Right lobe of liver (tissue), 6 donors: ENCODE results near the gene PLAGL2. TPM values are rescaled to one million over a fixed set of nuclear protein-coding genes. Genes with fewer than 3 reads are reported as not detected.

ENCODE experiments used
- ATAC-seq, 4 donors: fragments of 200-7000 bp; cut with Tn5 transposase; one replicate each; pipeline ENCODE4 v1.9.1; 2020; ENCODE audit warnings: mild to moderate bottlenecking in 4 of 4, moderate library complexity in 4 of 4
- DNase-seq, 3 donors: peaks; one replicate each; pipeline ENCODE4 v3.0.0-alpha.2; 2020
- H3K27ac ChIP-seq, 3 donors: fragments of 200-600 bp; one replicate each; pipeline ENCODE4 v1.8.0; 2022
- H3K27me3 ChIP-seq, 2 donors: fragments of 200-600 bp; one replicate each; pipeline ENCODE4 v1.8.0; 2022
- H3K36me3 ChIP-seq, 4 donors: fragments of 200-600 bp; sonication (generic) in 1 of 4; one replicate each; pipeline versions ENCODE4 v1.5.1 to v1.8.0; 2017 to 2022; ENCODE audit warnings: control low read depth in 1 of 4
- H3K4me1 ChIP-seq, 4 donors: fragments of 200-600 bp; sonication (generic) in 1 of 4; one replicate each; pipeline versions ENCODE4 v1.5.1 to v1.8.0; 2017 to 2022; ENCODE audit warnings: control low read depth in 1 of 4
- H3K4me3 ChIP-seq, 3 donors: fragments of 200-600 bp; one replicate each; pipeline ENCODE4 v1.8.0; 2022
- H3K9me3 ChIP-seq, 4 donors: fragments of 200-600 bp; sonication (generic) in 1 of 4; one replicate each; pipeline versions ENCODE4 v1.5.1 to v1.8.0; 2017 to 2022; ENCODE audit warnings: control low read depth in 1 of 4
- POLR2A ChIP-seq: fragments of 450-650 bp; IDR thresholded peaks from one replicate; pipeline ENCODE4 v1.6.1; 2017; ENCODE audit warnings: antibody characterized with exemption, mild to moderate bottlenecking
- WGBS: methylation state at CpG from one replicate; pipeline ENCODE4 v1.1.6; 2018; ENCODE audit warnings: low coverage, low lambda C conversion rate; ENCODE audit not compliant: insufficient coverage; ENCODE audit errors: missing lambda C conversion rate; 5-methylcytosine and 5-hydroxymethylcytosine counted together
- intact Hi-C, 2 donors: fragments of 100-400 bp; cut with DNase I; formaldehyde crosslinking; loops; one replicate each; pipeline versions ENCODE4 v1.11.2 to v1.14.1; 2022
- total RNA-seq, 6 experiments: library from RNA; depleted of rRNA in 2 of 6; stranded (reverse); fragments of >200 nt in 2 of 6; fragmentation: NEBNext Ultra II Directional in 3 of 6; extraction: Animal tissue kit (Norgen Biotek cat#: 25700) in 3 of 6; gene quantifications; one replicate each; pipeline versions ENCODE4 v1.1.0 to v1.2.4, GENCODE V29; 2016 to 2023
- TF ChIP-seq, protein P1 (sequence below), 4 donors: fragments of 200-600 bp in 3 of 4; fragments of 450-650 bp in 1 of 4; IDR thresholded peaks; one replicate each; pipeline versions ENCODE4 v1.5.1 to v1.8.0; 2016 to 2022; ENCODE audit warnings: antibody characterized with exemption in 4 of 4, mild to moderate bottlenecking in 2 of 4
- donor health status: DM: no; HTN: yes; CAD: no.
- donor health status: DM: no; HTN: no; CAD: no.
- donor health status: DM: no; HTN: no; CAD: no.
- donor health status: DM: no; HTN: yes; CAD: no.
- donor health status: DM: no; HTN: yes; CAD: no.

The PLAGL2 gene
- total RNA-seq, 6 experiments from 2014 or later: 1.5 to 3.1 (median 2.4) TPM

- TF ChIP-seq, protein P1, sequence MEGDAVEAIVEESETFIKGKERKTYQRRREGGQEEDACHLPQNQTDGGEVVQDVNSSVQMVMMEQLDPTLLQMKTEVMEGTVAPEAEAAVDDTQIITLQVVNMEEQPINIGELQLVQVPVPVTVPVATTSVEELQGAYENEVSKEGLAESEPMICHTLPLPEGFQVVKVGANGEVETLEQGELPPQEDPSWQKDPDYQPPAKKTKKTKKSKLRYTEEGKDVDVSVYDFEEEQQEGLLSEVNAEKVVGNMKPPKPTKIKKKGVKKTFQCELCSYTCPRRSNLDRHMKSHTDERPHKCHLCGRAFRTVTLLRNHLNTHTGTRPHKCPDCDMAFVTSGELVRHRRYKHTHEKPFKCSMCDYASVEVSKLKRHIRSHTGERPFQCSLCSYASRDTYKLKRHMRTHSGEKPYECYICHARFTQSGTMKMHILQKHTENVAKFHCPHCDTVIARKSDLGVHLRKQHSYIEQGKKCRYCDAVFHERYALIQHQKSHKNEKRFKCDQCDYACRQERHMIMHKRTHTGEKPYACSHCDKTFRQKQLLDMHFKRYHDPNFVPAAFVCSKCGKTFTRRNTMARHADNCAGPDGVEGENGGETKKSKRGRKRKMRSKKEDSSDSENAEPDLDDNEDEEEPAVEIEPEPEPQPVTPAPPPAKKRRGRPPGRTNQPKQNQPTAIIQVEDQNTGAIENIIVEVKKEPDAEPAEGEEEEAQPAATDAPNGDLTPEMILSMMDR (IDR thresholded peaks at IDR 0.05): no peak
- TF ChIP-seq POLR2A: no peak
- H3K27ac ChIP-seq: peak overlapping the region in 2 of 3 donors; percentile 28 to 52
- H3K4me1 ChIP-seq: peaks cover 0 to 19% (median 2%) of the 10 kb centered on the region in 4 donors
- H3K4me3 ChIP-seq: peak overlapping the region; percentile 41 to 60 (median 42)
- no peaks in the 10 kb centered on the region for H3K9me3 ChIP-seq
- ATAC-seq (peak; percentile 45 to 55 (median 48)), DNase-seq (peak; percentile 42 to 62 (median 49))
- 17% methylated on average over 12 of the region's 88 CpGs for WGBS
- no peaks in the 10 kb centered on the region for H3K36me3 ChIP-seq
- H3K27me3 ChIP-seq: no peaks in the 10 kb centered on the region
- intact Hi-C loops: no loop called here
Observed at GRCh38 chr20:32189691-32190615, 17.6 kb downstream of the PLAGL2 start.

GRCh38 chr20:32189123-32189410 is 18.5 kb downstream of the PLAGL2 start:
- Histone ChIP-seq H3K27ac (no peak overlapping the region), H3K9me3 (no peaks in the 10 kb centered on the region), H3K4me1 (peaks cover 0 to 19% (median 0%) of the 10 kb centered on the region in 4 donors), H3K36me3 (no peaks in the 10 kb centered on the region), H3K27me3 (no peaks in the 10 kb centered on the region), H3K4me3 (no peak overlapping the region)
- intact Hi-C loops: no loop called here
- ATAC-seq (no peak), DNase-seq (peak in 1 of 3 donors; percentile 42)
- no peak for TF ChIP-seq POLR2A
- TF ChIP-seq, protein P1 (IDR thresholded peaks at IDR 0.05): no peak
- WGBS: 100% methylated on average over 2 of the region's 9 CpGs

- DNase-seq: peak in 1 of 3 donors; percentile 39
- Histone ChIP-seq H3K4me1 (peaks cover 0 to 19% (median 0%) of the 10 kb centered on the region in 4 donors), H3K27ac (no peak overlapping the region), H3K9me3 (no peaks in the 10 kb centered on the region), H3K27me3 (no peaks in the 10 kb centered on the region), H3K36me3 (no peaks in the 10 kb centered on the region), H3K4me3 (no peak overlapping the region)
- no peak for ATAC-seq
- no peak for TF ChIP-seq POLR2A
- TF ChIP-seq, protein P1 (IDR thresholded peaks at IDR 0.05): no peak
- 90% methylated on average over 2 of the region's 17 CpGs for WGBS
- intact Hi-C loops: no loop called here
Observed at GRCh38 chr20:32188376-32189122, 19.0 kb downstream of the PLAGL2 start.

DNA sequence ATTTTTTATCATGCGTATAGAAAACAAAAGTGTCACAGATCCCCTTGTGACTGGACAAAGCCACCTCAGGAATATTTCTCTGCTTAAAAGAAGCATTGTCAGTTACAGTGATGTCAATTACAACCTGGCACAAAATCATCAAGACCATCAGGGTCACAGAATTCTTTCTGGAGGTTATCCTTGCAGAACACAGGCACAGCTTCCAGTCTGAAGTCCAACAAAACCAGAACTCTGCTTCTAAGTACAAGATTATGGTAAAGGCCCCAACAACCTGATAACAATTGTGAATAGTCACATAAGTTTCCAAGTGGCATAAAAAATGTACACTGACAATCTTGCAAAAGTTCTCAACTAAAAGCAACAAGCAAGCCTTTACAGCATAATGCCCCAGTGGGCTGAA is 21.0 kb downstream of the PLAGL2 start:
- Histone ChIP-seq H3K27me3 (no peaks in the 10 kb centered on the region), H3K36me3 (no peaks in the 10 kb centered on the region), H3K27ac (no peak overlapping the region), H3K4me1 (peaks cover 0 to 19% (median 0%) of the 10 kb centered on the region in 4 donors), H3K4me3 (no peak overlapping the region), H3K9me3 (no peaks in the 10 kb centered on the region)
- ATAC-seq: no peak
- DNase-seq: no peak
- intact Hi-C loops: no loop called here
- TF ChIP-seq, protein P1 (IDR thresholded peaks at IDR 0.05): no peak
- no peak for TF ChIP-seq POLR2A
- 70% methylated on average over 1 of the region's 1 CpG for WGBS
